Naive B cell (primary cell): Measurements from ENCODE around the gene SBK1. TPM values are rescaled to one million over a fixed set of nuclear protein-coding genes. Genes with fewer than 3 reads are reported as not detected.
"Not testable (repeated sequence)": the region's sequence is repeated elsewhere in the genome, so short reads cannot be mapped to it uniquely, and the experiment has no call there.

Experiments
- ATAC-seq, 2 donors: fragments of 150-1000 bp; cut with Tn5 transposase; 2 replicates each; pipeline ENCODE4 v1.10.0; 2021; ENCODE audit warnings: low read depth in 2 of 2, mild to moderate bottlenecking in 2 of 2, moderate library complexity in 2 of 2
- DNase-seq: peaks from one replicate; pipeline ENCODE4 v3.0.0; 2022
- H3K27ac Mint-ChIP-seq, 6 donors: one replicate each; pipeline ENCODE4 v1.8.0; 2020 to 2022; ENCODE audit warnings: mild to moderate bottlenecking in 6 of 6, mixed read lengths in 6 of 6, moderate library complexity in 5 of 6, inconsistent platforms in 2 of 6
- H3K27me3 Mint-ChIP-seq, 3 donors: one replicate each; pipeline ENCODE4 v1.8.0; 2021 to 2022; ENCODE audit warnings: mixed read lengths in 3 of 3, mild to moderate bottlenecking in 1 of 3
- H3K36me3 Mint-ChIP-seq, 2 donors: one replicate each; pipeline ENCODE4 v1.8.0; 2020 to 2022; ENCODE audit warnings: mixed read lengths in 2 of 2, inconsistent platforms in 1 of 2, mild to moderate bottlenecking in 1 of 2
- H3K4me1 Mint-ChIP-seq, 3 donors: one replicate each; pipeline ENCODE4 v1.8.0; 2020 to 2022; ENCODE audit warnings: mixed read lengths in 3 of 3, inconsistent platforms in 1 of 3, mild to moderate bottlenecking in 1 of 3, moderate library complexity in 1 of 3
- H3K4me3 Mint-ChIP-seq, 8 donors: one replicate each; pipeline ENCODE4 v1.8.0; 2020 to 2022; ENCODE audit warnings: mild to moderate bottlenecking in 8 of 8, mixed read lengths in 8 of 8, moderate library complexity in 8 of 8, inconsistent platforms in 2 of 8
- H3K9me3 Mint-ChIP-seq, 7 donors: one replicate each; pipeline ENCODE4 v1.8.0; 2020 to 2022; ENCODE audit warnings: mixed read lengths in 7 of 7, mild to moderate bottlenecking in 5 of 7, inconsistent platforms in 2 of 7, moderate library complexity in 1 of 7
- polyA plus RNA-seq, 6 donors: library from polyadenylated mRNA; unstranded; fragments of 300-500 nt; fragmentation: Illumina TruSeq; gene quantifications; one replicate each; pipeline ENCODE4 v1.2.3, GENCODE V29; 2021; ENCODE audit warnings: low read depth in 6 of 6

Gene SBK1
- polyA plus RNA-seq, 6 donors from 2014 or later = 0.19 to 0.76 (median 0.41) TPM

- H3K4me1 Mint-ChIP-seq, H3K9me3 Mint-ChIP-seq, DNase-seq, ATAC-seq, H3K27me3 Mint-ChIP-seq, H3K27ac Mint-ChIP-seq, H3K36me3 Mint-ChIP-seq, H3K4me3 Mint-ChIP-seq: not testable (repeated sequence)
Measured at GRCh38 chr16:28335678-28336077, 43.4 kb downstream of the SBK1 start.

- not testable (repeated sequence) for H3K4me1 Mint-ChIP-seq, DNase-seq, H3K27me3 Mint-ChIP-seq, H3K4me3 Mint-ChIP-seq, ATAC-seq, H3K27ac Mint-ChIP-seq, H3K9me3 Mint-ChIP-seq, H3K36me3 Mint-ChIP-seq
Measured at GRCh38 chr16:28336940-28337710, 44.8 kb downstream of the SBK1 start.

- H3K4me3 Mint-ChIP-seq, DNase-seq, H3K27ac Mint-ChIP-seq, H3K9me3 Mint-ChIP-seq, H3K36me3 Mint-ChIP-seq, H3K27me3 Mint-ChIP-seq, H3K4me1 Mint-ChIP-seq, ATAC-seq: not testable (repeated sequence)
Measured at GRCh38 chr16:28338230-28338629, 45.9 kb downstream of the SBK1 start.

GRCh38 chr16:28362600-28362999, 70.3 kb downstream of the SBK1 start:
- DNase-seq, ATAC-seq, H3K9me3 Mint-ChIP-seq, H3K4me1 Mint-ChIP-seq, H3K4me3 Mint-ChIP-seq, H3K36me3 Mint-ChIP-seq, H3K27me3 Mint-ChIP-seq: not testable (repeated sequence)
- H3K27ac Mint-ChIP-seq = peak overlapping the region in 2 of 6 donors; percentile 20 to 82

GRCh38 chr16:28363408-28363807, 71.1 kb downstream of the SBK1 start, which contains the start of gene NPIPB6:
Gene NPIPB6, minus strand, starts transcription at chr16:28363508. Its CDS starts 686 bp downstream, at chr16:28362822.
- not testable (repeated sequence) for H3K36me3 Mint-ChIP-seq, H3K9me3 Mint-ChIP-seq, DNase-seq, H3K27me3 Mint-ChIP-seq, ATAC-seq, H3K4me1 Mint-ChIP-seq, H3K4me3 Mint-ChIP-seq
- H3K27ac Mint-ChIP-seq = peak within 1 kb of the TSS in 2 of 6 donors; percentile 20 to 82

DNA sequence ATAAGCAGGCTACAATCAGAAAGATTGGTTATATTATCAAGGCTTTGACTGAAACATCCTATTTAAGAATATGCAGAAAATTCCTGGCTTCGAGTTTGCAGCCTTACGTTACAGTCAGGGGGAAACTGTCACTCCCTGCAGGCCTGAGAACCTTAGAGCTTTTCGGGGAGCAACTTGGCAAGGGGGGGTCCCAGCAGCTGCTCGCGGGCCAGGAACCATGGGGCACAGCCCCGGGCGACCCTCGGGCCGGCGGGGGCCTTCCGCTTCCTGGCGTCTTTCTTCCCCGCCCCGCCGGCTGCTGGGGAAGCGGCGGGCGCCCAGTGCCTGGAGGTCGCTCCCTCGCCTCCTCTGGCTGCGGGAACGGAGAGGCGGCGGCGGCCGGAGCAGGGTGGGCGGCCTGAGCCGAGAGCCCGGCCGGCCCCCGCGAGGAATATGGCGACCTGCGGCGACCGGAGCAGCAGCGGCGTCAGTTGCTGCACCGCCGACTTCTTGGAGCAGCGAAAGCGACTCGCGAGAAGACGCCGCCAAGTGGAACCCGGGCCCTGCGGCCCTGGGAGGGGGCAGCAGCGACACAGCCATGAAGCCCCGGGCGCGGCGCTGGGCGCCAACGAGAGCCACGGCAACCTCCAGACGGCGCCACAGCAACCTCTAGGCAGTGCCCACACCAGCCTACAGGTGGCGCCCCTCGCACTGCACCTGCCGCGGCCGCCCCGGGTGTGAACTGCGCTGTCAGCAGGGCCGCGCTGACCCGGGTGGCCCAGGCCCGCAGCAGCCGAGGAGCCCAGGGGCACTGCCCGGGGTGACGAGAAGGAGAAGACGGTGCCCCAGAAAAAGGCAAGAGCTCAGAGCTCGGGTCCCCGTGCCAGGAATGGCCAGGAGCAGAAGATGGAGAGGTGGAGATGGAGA, 72.2 kb downstream of the SBK1 start:
- H3K36me3 Mint-ChIP-seq, H3K4me1 Mint-ChIP-seq, H3K4me3 Mint-ChIP-seq, H3K9me3 Mint-ChIP-seq, H3K27me3 Mint-ChIP-seq: not testable (repeated sequence)
- ATAC-seq = peak; percentile 97
- peak; percentile 19 for DNase-seq
- H3K27ac Mint-ChIP-seq = peak overlapping the region in 1 of 6 donors; percentile 44

DNA sequence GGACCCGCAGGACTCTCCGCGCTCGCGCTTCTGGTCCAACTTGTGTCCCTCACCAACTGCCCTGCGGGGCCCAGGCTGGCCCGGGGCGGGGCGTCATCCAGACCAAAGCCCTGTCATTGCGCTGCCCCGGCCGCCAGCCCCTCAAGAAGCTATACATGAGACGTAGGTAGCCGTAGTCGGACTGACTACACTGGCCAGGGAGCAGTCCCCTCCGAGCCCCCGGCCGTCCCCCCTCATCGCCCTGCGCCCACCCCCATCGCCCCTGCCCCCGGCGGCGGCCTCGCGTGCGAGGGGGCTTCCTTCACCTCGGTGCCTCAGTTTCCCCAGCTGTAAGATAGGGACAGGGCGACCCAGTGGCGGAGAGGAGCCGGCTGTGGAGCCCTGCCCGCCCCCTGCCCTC, 75.6 kb downstream of the SBK1 start:
- not testable (repeated sequence) for H3K4me1 Mint-ChIP-seq, H3K36me3 Mint-ChIP-seq, DNase-seq, ATAC-seq, H3K27me3 Mint-ChIP-seq, H3K9me3 Mint-ChIP-seq, H3K4me3 Mint-ChIP-seq, H3K27ac Mint-ChIP-seq

Other genes with a start within 250 kb of the SBK1 start
- not detected for gene GSG1L, start 228.8 kb upstream of the SBK1 start, polyA plus RNA-seq
- 10 to 100 TPM; 34.0 to 59.1 (median 56.1) TPM for gene XPO6, start 80.6 kb upstream of the SBK1 start, polyA plus RNA-seq
- gene NPIPB6, start 71.0 kb downstream of the SBK1 start, polyA plus RNA-seq = under 1 TPM in 3 of 6 donors, not detected in 3; 0.17 to 0.48 (median 0.34) TPM
- 10 to 100 TPM in 4 of 6 donors, 1 to 10 TPM in 2; 7.4 to 30.6 (median 23.4) TPM for gene EIF3CL, start 111.3 kb downstream of the SBK1 start, polyA plus RNA-seq
- under 1 TPM in 1 of 6 donors, not detected in 5; 0.24 TPM for gene NPIPB7, start 179.8 kb downstream of the SBK1 start, polyA plus RNA-seq
- 10 to 100 TPM in 5 of 6 donors, 1 to 10 TPM in 1; 2.7 to 21.2 (median 17.6) TPM for gene CLN3, start 199.5 kb downstream of the SBK1 start, polyA plus RNA-seq
- under 1 TPM in 2 of 6 donors, not detected in 4; 0.08 to 0.13 TPM for gene APOBR, start 202.1 kb downstream of the SBK1 start, polyA plus RNA-seq
- not detected for gene IL27, start 214.3 kb downstream of the SBK1 start, polyA plus RNA-seq
- not detected for gene NUPR1, start 246.4 kb downstream of the SBK1 start, polyA plus RNA-seq